ENCODE results near the gene LMBR1. TPM values are rescaled to one million over a fixed set of nuclear protein-coding genes. Genes with fewer than 3 reads are reported as not detected.

Gene LMBR1
- polyA plus RNA-seq, 1 donor from 2014 or later, result 68.9 TPM

DNA sequence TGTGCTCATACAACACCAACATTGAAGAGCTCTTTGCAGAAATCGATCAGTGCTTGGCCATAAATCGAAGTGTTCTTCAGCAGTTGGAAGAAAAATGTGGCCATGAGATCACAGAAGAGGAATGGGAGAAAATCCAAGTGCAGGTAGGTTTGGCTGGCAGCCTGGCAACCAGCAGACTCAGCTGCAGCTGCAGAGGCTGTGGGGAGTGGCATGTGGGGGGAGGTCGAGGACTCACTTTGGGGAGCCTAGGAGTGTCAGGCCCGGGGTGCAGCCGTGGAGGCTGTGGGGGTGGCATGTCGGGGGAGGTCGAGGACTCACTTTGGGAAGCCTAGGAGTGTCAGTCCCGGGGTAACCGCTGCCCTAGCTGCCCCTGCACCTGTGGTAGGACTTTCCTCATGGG is 217.3 kb downstream of the LMBR1 start:
- Histone ChIP-seq H4K20me1 (ENCODE audit: insufficient read depth) (no peaks in the 10 kb centered on the region), H3K27me3 (ENCODE audit: insufficient read depth, low read depth, low read length) (no peaks in the 10 kb centered on the region), H3K4me3 (ENCODE audit: low read length) (no peak overlapping the region), H3K4me2 (ENCODE audit: low read length) (no peak overlapping the region), H3K27ac (ENCODE audit: low read length) (no peak overlapping the region), H3K36me3 (ENCODE audit: insufficient read depth, low read length) (peaks cover 19% of the 10 kb centered on the region), H3K9me3 (ENCODE audit: low read length) (no peaks in the 10 kb centered on the region), H2AFZ (ENCODE audit: low read depth, low read length) (no peak overlapping the region), H3F3A (ENCODE audit: insufficient read depth, low read length, poor library complexity, severe bottlenecking) (no peaks in the 10 kb centered on the region), H3K9me2 (ENCODE audit: insufficient read depth, low read length) (no peaks in the 10 kb centered on the region), H3K79me2 (replicated peaks; ENCODE audit: insufficient read depth, low read length) (no peaks in the 10 kb centered on the region), H3K9ac (ENCODE audit: low read length) (no peak overlapping the region)
- TF ChIP-seq EP300 (conservative IDR thresholded peaks at IDR 0.05; ENCODE audit: poor library complexity, severe bottlenecking) (no peak), SMC3 (conservative IDR thresholded peaks at IDR 0.05; ENCODE audit: poor library complexity) (no peak), MXI1 (conservative IDR thresholded peaks at IDR 0.05; ENCODE audit: poor library complexity, severe bottlenecking) (no peak), RAD21 (conservative IDR thresholded peaks at IDR 0.05) (no peak), EZH2 (IDR thresholded peaks at IDR 0.05; ENCODE audit: borderline replicate concordance, insufficient read depth, low read length, poor library complexity, severe bottlenecking) (no peak), POLR2AphosphoS5 (IDR thresholded peaks at IDR 0.05) (no peak), TAF1 (IDR thresholded peaks at IDR 0.05; ENCODE audit: low read depth) (no peak)
- TF ChIP-seq, protein P1, sequence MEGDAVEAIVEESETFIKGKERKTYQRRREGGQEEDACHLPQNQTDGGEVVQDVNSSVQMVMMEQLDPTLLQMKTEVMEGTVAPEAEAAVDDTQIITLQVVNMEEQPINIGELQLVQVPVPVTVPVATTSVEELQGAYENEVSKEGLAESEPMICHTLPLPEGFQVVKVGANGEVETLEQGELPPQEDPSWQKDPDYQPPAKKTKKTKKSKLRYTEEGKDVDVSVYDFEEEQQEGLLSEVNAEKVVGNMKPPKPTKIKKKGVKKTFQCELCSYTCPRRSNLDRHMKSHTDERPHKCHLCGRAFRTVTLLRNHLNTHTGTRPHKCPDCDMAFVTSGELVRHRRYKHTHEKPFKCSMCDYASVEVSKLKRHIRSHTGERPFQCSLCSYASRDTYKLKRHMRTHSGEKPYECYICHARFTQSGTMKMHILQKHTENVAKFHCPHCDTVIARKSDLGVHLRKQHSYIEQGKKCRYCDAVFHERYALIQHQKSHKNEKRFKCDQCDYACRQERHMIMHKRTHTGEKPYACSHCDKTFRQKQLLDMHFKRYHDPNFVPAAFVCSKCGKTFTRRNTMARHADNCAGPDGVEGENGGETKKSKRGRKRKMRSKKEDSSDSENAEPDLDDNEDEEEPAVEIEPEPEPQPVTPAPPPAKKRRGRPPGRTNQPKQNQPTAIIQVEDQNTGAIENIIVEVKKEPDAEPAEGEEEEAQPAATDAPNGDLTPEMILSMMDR (IDR thresholded peaks at IDR 0.05; ENCODE audit: poor library complexity, severe bottlenecking), result no peak
- TF ChIP-seq, protein P2, sequence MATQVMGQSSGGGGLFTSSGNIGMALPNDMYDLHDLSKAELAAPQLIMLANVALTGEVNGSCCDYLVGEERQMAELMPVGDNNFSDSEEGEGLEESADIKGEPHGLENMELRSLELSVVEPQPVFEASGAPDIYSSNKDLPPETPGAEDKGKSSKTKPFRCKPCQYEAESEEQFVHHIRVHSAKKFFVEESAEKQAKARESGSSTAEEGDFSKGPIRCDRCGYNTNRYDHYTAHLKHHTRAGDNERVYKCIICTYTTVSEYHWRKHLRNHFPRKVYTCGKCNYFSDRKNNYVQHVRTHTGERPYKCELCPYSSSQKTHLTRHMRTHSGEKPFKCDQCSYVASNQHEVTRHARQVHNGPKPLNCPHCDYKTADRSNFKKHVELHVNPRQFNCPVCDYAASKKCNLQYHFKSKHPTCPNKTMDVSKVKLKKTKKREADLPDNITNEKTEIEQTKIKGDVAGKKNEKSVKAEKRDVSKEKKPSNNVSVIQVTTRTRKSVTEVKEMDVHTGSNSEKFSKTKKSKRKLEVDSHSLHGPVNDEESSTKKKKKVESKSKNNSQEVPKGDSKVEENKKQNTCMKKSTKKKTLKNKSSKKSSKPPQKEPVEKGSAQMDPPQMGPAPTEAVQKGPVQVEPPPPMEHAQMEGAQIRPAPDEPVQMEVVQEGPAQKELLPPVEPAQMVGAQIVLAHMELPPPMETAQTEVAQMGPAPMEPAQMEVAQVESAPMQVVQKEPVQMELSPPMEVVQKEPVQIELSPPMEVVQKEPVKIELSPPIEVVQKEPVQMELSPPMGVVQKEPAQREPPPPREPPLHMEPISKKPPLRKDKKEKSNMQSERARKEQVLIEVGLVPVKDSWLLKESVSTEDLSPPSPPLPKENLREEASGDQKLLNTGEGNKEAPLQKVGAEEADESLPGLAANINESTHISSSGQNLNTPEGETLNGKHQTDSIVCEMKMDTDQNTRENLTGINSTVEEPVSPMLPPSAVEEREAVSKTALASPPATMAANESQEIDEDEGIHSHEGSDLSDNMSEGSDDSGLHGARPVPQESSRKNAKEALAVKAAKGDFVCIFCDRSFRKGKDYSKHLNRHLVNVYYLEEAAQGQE (IDR thresholded peaks at IDR 0.05; ENCODE audit: borderline replicate concordance), result no peak

DNA sequence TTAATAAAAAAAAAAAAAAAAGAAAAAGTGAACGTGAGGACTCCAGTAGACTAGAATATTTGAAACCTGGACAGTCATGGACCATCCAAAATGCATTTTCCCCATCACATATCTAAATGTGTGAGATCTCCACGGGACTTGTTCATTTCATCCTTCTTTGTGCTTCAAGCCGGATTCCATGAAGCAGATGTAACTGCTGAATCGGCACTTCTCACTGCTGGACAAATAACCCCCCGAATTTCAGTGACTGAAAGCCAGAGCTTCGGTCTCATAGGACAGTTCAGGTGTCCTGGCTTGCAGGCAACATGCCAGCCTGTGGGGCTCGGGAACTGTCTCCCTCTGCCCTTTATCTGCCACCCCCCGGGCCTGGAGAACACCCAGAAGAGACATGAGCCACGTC is 219.1 kb downstream of the LMBR1 start:
- no peaks in the 10 kb centered on the region for H3K9me3 ChIP-seq (ENCODE audit: low read length)
- no peak overlapping the region for H3K27ac ChIP-seq (ENCODE audit: low read length)
- H3K4me2 ChIP-seq (ENCODE audit: low read length), result no peak overlapping the region

More for the DNA sequence above, 219.1 kb downstream of the LMBR1 start:
- Histone ChIP-seq H4K20me1 (ENCODE audit: insufficient read depth) (no peaks in the 10 kb centered on the region), H3F3A (ENCODE audit: insufficient read depth, low read length, poor library complexity, severe bottlenecking) (no peaks in the 10 kb centered on the region), H3K4me3 (ENCODE audit: low read length) (no peak overlapping the region), H3K79me2 (replicated peaks; ENCODE audit: insufficient read depth, low read length) (no peaks in the 10 kb centered on the region), H2AFZ (ENCODE audit: low read depth, low read length) (no peak overlapping the region), H3K36me3 (ENCODE audit: insufficient read depth, low read length) (peaks cover 19% of the 10 kb centered on the region), H3K9me2 (ENCODE audit: insufficient read depth, low read length) (no peaks in the 10 kb centered on the region), H3K27me3 (ENCODE audit: insufficient read depth, low read depth, low read length) (no peaks in the 10 kb centered on the region), H3K9ac (ENCODE audit: low read length) (no peak overlapping the region)
- TF ChIP-seq EZH2 (IDR thresholded peaks at IDR 0.05; ENCODE audit: borderline replicate concordance, insufficient read depth, low read length, poor library complexity, severe bottlenecking) (no peak), MXI1 (conservative IDR thresholded peaks at IDR 0.05; ENCODE audit: poor library complexity, severe bottlenecking) (no peak), POLR2AphosphoS5 (IDR thresholded peaks at IDR 0.05) (no peak), EP300 (conservative IDR thresholded peaks at IDR 0.05; ENCODE audit: poor library complexity, severe bottlenecking) (no peak), SMC3 (conservative IDR thresholded peaks at IDR 0.05; ENCODE audit: poor library complexity) (no peak), TAF1 (IDR thresholded peaks at IDR 0.05; ENCODE audit: low read depth) (no peak), RAD21 (conservative IDR thresholded peaks at IDR 0.05) (no peak)
- TF ChIP-seq, protein P2 (IDR thresholded peaks at IDR 0.05; ENCODE audit: borderline replicate concordance), result no peak
- TF ChIP-seq, protein P1 (IDR thresholded peaks at IDR 0.05; ENCODE audit: poor library complexity, severe bottlenecking), result no peak
